HepG2 (cell line): ENCODE measurements around the gene CBL.

ENCODE experiments used
- ATF1 ChIP-seq: IDR thresholded peaks from 2 replicates; pipeline ENCODE4 v1.6.1; 2016; ENCODE audit warnings: mild to moderate bottlenecking, control low read depth
- CAMTA2 ChIP-seq: sonication (generic); formaldehyde crosslinking; IDR thresholded peaks from 2 replicates; pipeline ENCODE4 v1.4.0; 2020; ENCODE audit warnings: mild to moderate bottlenecking, missing genetic modification reagents, borderline replicate concordance
- FIP1L1 ChIP-seq: fragments of 200-400 bp; formaldehyde crosslinking; IDR thresholded peaks from 2 replicates; pipeline ENCODE4 v1.6.1; 2018; ENCODE audit warnings: low read depth, mild to moderate bottlenecking, low read length, moderate library complexity, borderline replicate concordance; ENCODE audit not compliant: insufficient read depth
- FOSL2 ChIP-seq: sonication (generic); formaldehyde crosslinking; IDR thresholded peaks from 2 replicates; pipeline ENCODE4 v1.4.0; 2020; ENCODE audit warnings: missing genetic modification reagents
- MYC ChIP-seq: sonication (generic); formaldehyde crosslinking; IDR thresholded peaks from 2 replicates; pipeline ENCODE4 v1.9.0; 2021; ENCODE audit warnings: missing genetic modification reagents, borderline replicate concordance
- TCF12 ChIP-seq, 2 experiments: fragments of 450-650 bp in 1 of 2; sonication (generic) in 1 of 2; formaldehyde crosslinking in 1 of 2; IDR thresholded peaks; 2 replicates each; pipeline versions ENCODE4 v1.6.1 to v1.8.0; 2017 to 2022; ENCODE audit warnings: antibody characterized with exemption in 1 of 2, mild to moderate bottlenecking in 1 of 2, missing genetic modification reagents in 1 of 2, moderate library complexity in 1 of 2
- ZNF431 ChIP-seq: sonication (generic); formaldehyde crosslinking; IDR thresholded peaks from 2 replicates; pipeline ENCODE4 v1.9.0; 2022; ENCODE audit warnings: missing genetic modification reagents, low read depth, mild to moderate bottlenecking, borderline replicate concordance
- ZNF777 ChIP-seq: sonication (generic); formaldehyde crosslinking; IDR thresholded peaks from 2 replicates; pipeline ENCODE4 v1.4.0; 2020; ENCODE audit warnings: missing genetic modification reagents
- TF ChIP-seq, protein P1 (sequence below): sonication (generic); formaldehyde crosslinking; IDR thresholded peaks from 2 replicates; pipeline ENCODE4 v1.8.1; 2023; ENCODE audit warnings: mild to moderate bottlenecking, missing genetic modification reagents
- TF ChIP-seq, protein P2 (sequence below), 2 experiments: sonication (generic) in 1 of 2; formaldehyde crosslinking in 1 of 2; IDR thresholded peaks; 2 replicates each; pipeline versions ENCODE4 v1.5.1 to v1.6.1; 2011 to 2020; ENCODE audit warnings: borderline replicate concordance in 1 of 2, low read depth in 1 of 2, low read length in 1 of 2, mild to moderate bottlenecking in 1 of 2, missing genetic modification reagents in 1 of 2, moderate library complexity in 1 of 2
- TF ChIP-seq, protein P3 (sequence below): sonication (generic); formaldehyde crosslinking; IDR thresholded peaks from one replicate; pipeline ENCODE4 v1.5.1; 2020; ENCODE audit warnings: mild to moderate bottlenecking, missing genetic modification reagents; ENCODE audit errors: not compliant biosample characterization

DNA sequence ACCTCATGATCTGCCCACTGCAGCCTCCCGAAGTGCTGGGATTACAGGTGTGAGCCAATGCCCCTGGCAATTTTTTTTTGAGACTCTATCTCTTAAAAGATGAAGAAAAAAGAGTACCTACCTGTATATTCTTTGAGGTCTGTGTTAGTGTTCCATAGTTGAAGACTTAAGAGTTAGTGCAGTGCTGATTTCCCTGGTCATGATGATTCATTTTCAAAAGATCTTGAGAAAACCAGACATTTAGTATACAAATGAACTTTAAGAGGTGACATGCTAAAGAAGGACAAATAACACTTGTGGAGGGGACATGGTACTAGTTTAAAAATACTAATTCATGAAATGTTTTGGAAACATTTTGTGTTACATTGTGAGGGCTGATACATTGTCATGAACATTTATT is 17.7 kb downstream of the CBL start:
- TF ChIP-seq, protein P1, sequence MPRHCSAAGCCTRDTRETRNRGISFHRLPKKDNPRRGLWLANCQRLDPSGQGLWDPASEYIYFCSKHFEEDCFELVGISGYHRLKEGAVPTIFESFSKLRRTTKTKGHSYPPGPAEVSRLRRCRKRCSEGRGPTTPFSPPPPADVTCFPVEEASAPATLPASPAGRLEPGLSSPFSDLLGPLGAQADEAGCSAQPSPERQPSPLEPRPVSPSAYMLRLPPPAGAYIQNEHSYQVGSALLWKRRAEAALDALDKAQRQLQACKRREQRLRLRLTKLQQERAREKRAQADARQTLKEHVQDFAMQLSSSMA (CRISPR knock-in tag): no peak
- TF ChIP-seq ZNF431 (CRISPR knock-in tag) (no peak), FOSL2 (CRISPR knock-in tag) (no peak), MYC (CRISPR knock-in tag) (no peak), ZNF777 (CRISPR knock-in tag) (no peak), CAMTA2 (CRISPR knock-in tag) (no peak), ATF1 (CRISPR knock-in tag) (no peak), TCF12 (IDR thresholded peaks at IDR 0.05) (no peak), TCF12 (CRISPR knock-in tag; IDR thresholded peaks at IDR 0.05) (no peak), FIP1L1 (no peak)
- TF ChIP-seq, protein P2, sequence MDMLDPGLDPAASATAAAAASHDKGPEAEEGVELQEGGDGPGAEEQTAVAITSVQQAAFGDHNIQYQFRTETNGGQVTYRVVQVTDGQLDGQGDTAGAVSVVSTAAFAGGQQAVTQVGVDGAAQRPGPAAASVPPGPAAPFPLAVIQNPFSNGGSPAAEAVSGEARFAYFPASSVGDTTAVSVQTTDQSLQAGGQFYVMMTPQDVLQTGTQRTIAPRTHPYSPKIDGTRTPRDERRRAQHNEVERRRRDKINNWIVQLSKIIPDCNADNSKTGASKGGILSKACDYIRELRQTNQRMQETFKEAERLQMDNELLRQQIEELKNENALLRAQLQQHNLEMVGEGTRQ (IDR thresholded peaks at IDR 0.05; ENCODE audit: low read depth, low read length): no peak
- TF ChIP-seq, protein P2 (CRISPR knock-in tag; IDR thresholded peaks at IDR 0.05; ENCODE audit: borderline replicate concordance): no peak
- TF ChIP-seq, protein P3, sequence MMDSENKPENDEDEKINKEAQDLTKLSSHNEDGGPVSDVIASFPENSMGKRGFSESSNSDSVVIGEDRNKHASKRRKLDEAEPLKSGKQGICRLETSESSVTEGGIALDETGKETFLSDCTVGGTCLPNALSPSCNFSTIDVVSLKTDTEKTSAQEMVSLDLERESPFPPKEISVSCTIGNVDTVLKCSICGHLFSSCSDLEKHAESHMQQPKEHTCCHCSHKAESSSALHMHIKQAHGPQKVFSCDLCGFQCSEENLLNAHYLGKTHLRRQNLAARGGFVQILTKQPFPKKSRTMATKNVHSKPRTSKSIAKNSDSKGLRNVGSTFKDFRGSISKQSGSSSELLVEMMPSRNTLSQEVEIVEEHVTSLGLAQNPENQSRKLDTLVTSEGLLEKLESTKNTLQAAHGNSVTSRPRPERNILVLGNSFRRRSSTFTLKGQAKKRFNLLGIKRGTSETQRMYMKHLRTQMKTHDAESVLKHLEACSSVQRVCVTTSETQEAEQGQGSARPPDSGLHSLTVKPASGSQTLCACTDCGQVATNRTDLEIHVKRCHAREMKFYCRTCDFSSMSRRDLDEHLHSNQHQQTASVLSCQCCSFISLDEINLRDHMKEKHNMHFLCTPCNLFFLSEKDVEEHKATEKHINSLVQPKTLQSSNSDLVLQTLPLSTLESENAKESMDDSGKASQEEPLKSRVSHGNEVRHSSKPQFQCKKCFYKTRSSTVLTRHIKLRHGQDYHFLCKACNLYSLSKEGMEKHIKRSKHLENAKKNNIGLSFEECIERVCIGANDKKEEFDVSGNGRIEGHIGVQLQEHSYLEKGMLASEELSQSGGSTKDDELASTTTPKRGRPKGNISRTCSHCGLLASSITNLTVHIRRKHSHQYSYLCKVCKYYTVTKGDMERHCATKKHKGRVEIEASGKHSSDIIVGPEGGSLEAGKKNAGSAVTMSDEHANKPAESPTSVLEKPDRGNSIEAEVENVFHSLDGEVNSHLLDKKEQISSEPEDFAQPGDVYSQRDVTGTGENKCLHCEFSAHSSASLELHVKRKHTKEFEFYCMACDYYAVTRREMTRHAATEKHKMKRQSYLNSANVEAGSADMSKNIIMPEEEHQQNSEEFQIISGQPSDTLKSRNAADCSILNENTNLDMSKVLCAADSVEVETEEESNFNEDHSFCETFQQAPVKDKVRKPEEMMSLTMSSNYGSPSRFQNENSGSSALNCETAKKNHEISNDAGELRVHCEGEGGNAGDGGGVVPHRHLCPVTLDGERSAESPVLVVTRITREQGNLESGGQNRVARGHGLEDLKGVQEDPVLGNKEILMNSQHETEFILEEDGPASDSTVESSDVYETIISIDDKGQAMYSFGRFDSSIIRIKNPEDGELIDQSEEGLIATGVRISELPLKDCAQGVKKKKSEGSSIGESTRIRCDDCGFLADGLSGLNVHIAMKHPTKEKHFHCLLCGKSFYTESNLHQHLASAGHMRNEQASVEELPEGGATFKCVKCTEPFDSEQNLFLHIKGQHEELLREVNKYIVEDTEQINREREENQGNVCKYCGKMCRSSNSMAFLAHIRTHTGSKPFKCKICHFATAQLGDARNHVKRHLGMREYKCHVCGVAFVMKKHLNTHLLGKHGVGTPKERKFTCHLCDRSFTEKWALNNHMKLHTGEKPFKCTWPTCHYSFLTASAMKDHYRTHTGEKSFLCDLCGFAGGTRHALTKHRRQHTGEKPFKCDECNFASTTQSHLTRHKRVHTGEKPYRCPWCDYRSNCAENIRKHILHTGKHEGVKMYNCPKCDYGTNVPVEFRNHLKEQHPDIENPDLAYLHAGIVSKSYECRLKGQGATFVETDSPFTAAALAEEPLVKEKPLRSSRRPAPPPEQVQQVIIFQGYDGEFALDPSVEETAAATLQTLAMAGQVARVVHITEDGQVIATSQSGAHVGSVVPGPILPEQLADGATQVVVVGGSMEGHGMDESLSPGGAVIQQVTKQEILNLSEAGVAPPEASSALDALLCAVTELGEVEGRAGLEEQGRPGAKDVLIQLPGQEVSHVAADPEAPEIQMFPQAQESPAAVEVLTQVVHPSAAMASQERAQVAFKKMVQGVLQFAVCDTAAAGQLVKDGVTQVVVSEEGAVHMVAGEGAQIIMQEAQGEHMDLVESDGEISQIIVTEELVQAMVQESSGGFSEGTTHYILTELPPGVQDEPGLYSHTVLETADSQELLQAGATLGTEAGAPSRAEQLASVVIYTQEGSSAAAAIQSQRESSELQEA (CRISPR knock-in tag): no peak
